Muscle of back (tissue), 11 donors: Measurements from ENCODE around the gene CCDC122. TPM values are rescaled to one million over a fixed set of nuclear protein-coding genes. Genes with fewer than 3 reads are reported as not detected.
A peak's percentile ranks its signal among the peaks of the same experiment; 100 is the strongest.

Experiments
- DNase-seq, 3 donors: peaks; one replicate each; pipeline versions ENCODE4 v3.0.0 to v3.0.0-alpha.2; 2013
- polyA plus RNA-seq, 10 donors: library from polyadenylated mRNA; unstranded; fragments of 120-200 nt; gene quantifications; one replicate each; pipeline ENCODE4 v1.2.1, GENCODE V29; 2013; ENCODE audit not compliant: insufficient read length in 10 of 10

The CCDC122 gene
- polyA plus RNA-seq, 10 donors, result 1.7 to 4.7 (median 3.5) TPM

DNA sequence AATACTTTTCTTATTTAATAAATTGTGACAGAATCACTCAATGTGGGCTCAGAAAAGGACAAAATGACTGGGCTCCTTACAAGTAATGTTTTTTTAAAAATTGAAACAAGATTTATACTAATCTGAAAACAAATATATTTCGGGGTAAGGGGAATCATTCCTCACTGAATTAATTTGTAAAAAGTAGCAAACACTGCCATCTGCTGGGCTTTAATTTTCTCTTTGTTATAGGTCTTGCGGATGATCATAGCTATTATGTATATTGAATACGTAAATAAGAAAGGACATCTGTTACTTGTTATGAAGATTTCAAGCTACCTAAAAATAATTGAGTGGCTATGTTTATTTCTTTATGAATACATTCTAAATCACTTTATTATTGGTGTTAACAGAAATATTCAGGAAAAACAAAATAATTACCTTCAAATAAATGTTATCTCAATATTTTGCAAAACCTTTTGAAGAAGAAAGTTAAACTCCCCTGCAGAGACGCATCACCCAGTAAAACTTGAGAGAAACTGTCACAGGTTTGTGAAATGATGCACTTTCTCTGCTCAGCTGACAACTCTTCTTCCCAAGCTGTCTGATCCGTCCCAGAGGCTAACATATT is 75.0 kb downstream of the CCDC122 start:
- peak; percentile 77 to 86 (median 78) for DNase-seq

DNA sequence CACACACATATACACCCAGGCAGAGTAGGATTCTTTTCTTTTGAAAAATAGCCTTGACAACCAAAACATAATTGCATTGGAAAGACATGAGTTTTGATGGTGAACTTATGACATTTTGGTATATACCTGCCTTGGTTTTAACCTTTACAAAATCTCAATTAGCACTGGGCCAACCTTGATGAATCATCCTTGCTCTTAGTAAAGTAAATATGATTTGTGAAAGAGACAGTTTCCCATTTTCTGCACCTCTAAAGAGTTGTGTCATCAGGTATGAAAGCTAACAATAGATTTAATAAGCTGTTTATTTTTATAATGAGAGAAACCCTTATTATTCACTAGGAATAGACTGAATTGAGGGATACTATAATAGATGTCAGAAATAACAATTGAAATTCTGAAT is 77.0 kb downstream of the CCDC122 start:
- no peak for DNase-seq

DNA sequence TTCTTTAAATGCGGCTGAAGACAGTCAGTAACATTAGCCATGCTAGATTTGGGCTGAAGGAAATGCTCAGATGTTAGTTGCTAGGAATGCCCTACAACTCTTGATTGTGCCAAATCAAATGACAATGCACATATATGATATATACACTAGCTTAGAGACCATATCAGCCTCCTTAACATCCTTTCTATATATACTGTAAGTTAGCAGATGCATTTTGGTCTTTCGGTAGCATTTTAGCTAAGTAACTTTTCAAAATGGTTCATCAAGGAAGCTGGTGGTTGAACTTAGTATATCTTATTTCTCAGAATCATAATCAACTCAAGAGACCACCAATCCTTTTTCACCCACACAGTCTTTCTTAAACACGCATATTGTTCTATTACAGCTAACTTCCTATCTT is 78.7 kb downstream of the CCDC122 start:
- DNase-seq, result no peak

DNA sequence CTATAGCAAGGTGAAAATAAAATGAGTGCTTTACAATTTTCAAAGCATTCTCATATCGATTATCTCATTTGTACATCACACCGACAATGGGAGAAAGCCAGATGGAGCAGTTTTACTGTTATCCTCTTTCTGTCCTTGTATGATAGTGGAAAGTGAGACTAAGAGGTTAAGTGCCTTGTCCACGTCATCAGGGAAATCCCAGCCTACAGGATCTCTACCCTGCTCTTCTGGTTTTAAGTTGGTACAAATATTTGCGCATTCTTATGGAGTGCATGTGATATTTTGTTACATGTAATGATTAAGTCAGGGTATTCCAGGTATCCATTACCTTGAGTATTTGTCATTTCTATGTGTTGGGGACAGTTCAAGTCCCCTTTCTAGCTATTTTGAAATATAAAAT is 80.3 kb downstream of the CCDC122 start:
- DNase-seq, result no peak

DNA sequence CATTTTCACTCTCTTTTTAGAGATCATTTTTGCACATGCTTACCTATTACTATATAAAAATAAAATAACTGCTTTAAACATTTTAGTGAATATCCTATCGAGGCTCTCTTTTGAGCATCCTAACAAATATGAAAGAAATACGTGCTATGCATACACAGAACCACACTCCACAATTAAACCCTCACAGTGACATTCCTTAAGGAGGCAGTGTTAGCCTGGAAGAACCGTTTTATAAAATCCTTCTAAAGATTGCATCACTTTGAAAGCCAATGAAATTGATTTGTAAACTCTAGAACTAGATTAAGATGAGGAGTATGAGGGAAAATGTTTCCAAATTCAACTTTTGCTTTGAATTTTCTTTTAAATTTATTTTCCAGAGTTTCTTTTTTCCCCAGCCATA is 81.7 kb downstream of the CCDC122 start:
- no peak for DNase-seq

DNA sequence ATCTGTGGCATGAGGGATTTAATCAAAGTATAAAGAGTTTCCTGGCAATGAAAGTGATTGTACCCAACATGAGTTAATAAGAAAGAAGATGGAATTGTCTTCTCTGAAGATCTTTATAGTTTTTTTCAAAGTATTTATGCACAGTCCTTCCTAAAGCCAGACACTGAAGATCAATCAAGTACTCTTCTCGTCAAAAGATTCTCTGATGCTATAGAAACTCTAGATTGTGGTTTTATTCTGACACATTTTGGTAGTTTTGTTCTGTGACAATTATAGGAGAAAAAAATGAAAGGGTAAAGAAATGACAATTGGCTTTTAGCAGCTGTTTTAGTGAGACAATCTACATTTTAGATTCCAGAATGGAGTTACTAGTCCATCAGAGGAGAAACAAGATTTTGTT is 82.4 kb downstream of the CCDC122 start:
- no peak for DNase-seq

DNA sequence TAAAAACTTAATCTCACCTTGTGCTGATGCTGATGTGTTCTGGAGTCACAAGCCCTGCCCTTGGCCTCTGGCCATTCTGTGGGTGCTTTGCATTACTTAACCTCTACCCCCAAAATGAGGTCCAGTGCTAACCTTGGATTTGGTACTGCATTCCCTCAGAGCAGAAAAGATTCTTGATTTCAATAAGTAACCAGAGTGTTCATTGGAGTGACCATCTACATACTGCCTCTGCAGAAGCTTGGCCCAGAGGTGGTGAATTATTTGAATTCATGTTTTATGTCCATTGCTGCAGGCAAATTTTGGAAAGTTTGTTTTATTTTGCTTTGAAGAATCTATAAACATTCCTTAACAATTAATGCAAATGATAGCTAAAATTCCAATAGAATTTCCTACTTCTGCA is 85.1 kb downstream of the CCDC122 start:
- DNase-seq, result no peak

DNA sequence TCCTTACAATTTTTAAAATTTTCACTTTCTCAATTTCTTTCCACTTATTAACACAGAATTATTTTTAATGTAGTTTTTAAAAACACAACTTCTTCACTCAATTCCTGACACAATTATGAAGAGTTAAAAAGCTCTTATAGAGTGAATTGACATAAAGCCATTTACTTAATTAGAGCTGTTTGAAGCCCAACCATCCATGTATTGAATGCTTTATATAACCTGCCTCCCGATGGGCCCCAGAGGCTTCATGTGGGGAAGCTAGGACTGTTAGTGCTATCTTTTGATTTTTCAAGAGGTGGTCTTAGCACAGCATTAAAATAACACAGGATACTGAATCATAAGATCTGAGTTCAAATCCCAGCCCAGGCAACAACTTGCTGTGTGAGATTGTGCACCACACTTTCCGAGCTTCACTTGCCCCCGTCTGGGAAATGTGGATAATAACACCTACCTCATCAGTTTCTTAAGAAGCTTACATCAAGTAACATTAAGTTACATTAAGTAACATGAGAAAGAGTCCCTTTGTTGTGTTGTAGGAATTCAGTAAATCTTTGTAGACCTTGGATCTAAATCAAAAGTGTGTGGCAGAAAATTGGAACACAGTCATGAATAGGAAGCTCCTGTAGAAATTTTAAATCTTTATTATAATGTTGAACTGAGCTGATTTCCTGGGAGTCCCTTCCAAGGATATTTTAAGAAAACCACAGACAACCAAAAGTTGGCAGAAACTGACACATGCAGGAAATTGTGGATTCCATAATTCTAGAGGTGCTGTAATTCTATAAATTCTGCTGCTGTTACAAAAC is 87.3 kb downstream of the CCDC122 start:
- DNase-seq, result peak in 1 of 3 donors; percentile 55

DNA sequence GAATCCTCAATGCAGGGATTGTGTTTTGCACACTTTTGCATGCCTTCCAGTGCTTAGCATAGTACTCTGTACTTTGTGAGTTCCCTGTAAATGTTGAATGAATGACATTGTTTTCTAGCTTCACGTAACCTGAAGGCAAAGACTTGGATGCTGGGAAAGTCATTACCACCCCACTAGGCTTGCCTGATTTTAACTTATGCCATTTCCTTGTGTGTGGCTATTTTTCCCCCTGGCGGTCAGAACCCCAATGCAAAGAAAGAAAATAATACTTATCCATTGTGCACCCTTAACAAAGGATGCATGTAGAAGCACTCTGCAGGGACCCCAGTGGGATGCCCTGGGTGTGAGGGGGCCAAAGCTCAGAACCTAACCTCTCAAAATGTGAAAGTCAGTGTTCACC is 91.5 kb downstream of the CCDC122 start:
- DNase-seq, result peak in 2 of 3 donors; percentile 74 to 84

DNA sequence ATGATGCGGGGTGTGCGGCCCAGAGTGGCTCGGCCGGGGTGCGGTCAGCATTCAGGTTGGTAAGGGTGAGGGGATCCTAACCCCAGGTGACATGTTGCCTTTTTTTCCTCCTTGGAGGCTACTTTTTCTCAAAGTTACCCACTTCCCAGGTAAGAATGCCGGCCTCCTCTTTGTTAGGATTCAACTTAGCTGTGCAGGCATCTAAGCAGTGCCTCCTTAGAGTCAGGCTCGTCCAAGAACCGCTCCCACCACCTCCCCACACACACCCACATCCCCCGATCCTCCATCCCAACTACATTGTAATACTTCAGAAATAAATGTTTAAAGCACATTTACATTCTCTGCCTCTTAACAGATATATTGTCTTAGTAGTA is 92.0 kb downstream of the CCDC122 start:
- DNase-seq, result peak in 1 of 3 donors; percentile 21

DNA sequence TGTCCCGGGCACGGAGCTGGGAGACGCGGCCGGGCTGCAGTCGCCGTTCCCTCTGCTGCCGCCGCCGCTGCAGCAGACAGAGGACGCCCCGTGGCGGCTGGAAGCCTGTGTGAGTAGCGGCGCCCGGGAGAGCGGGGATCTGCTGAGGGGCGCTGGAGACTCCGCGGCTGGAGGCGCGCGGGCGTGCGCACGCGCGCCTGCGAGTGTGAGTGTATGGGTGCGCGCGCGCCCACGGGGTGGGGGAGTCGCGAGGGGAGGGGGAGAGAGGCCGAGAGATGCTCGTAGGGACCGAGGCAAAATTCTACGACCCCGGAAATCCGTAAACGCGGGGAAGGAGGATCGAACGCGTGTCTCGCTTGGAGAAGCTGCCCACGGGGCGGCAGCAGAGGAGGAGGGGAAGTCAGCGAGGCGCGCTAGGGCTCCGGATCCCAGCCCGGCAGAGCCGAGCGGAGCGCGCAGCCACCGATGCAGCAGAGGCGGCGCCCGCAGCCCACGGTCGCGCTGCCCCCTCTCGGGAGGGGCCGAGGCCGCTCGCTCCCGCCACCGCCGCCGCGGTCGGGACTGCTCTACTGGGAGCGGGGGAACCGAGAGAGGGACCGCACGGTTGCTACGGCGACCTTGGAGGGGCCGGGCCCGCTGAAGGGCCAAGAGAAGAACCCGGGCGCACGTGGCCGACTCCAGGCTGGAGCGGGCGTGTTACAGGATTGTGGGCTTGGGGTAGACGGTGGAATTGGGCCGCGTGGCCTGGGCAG is 92.6 kb downstream of the CCDC122 start, which contains the start of gene ENOX1:
Gene ENOX1, minus strand, starts transcription at position 207 of the 752 bp plus-strand sequence.
- DNase-seq, result peak; percentile 78 to 96 (median 91)

DNA sequence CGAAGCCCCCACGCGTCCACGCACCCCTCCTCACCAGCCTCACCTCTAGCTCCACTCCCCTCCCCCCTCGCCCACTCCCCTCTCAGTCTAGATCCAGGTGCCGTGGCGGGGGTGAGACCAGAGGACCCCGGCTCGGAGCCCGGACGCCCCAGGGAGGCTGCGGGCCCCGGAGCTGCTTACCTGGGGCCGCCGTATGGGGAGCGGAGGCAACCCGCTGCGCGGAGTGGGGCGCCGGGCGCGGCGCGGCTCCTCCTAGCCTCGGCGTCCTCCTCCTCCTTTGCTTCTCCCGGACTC is 93.1 kb downstream of the CCDC122 start:
- DNase-seq, result no peak

Other genes starting within 250 kb of the CCDC122 start
- 10 to 100 TPM in 6 of 10 donors, 1 to 10 TPM in 4; 9.1 to 12.6 (median 11.4) TPM for gene ENOX1, start 92.8 kb downstream of the CCDC122 start, polyA plus RNA-seq
- 1 to 10 TPM; 1.2 to 2.9 (median 2.2) TPM for gene LACC1, start 164 bp upstream of the CCDC122 start, polyA plus RNA-seq